ENCODE results near the gene EPB41L5.

Gene EPB41L5

GRCh38 chr2:120142528-120143219 lies 129.8 kb downstream of the EPB41L5 start:
- TF ChIP-seq FOXP2 (optimal IDR thresholded peaks at IDR 0.05; ENCODE audit: borderline replicate concordance, extremely low read depth, extremely low read length, insufficient read depth) = no peak
- no peak for TF ChIP-seq SIN3A (IDR thresholded peaks at IDR 0.05; ENCODE audit: borderline replicate concordance, insufficient read depth, low read length)
- TF ChIP-seq POLR2AphosphoS5 (IDR thresholded peaks at IDR 0.05; ENCODE audit: low read depth, low read length) = no peak
- no peak for TF ChIP-seq TAF1 (IDR thresholded peaks at IDR 0.05; ENCODE audit: borderline replicate concordance, insufficient read depth, low read length)
- TF ChIP-seq REST (IDR thresholded peaks at IDR 0.05; ENCODE audit: insufficient read depth in 1 of 2, low read depth in 2 of 2, low read length in 2 of 2) = no peak

DNA sequence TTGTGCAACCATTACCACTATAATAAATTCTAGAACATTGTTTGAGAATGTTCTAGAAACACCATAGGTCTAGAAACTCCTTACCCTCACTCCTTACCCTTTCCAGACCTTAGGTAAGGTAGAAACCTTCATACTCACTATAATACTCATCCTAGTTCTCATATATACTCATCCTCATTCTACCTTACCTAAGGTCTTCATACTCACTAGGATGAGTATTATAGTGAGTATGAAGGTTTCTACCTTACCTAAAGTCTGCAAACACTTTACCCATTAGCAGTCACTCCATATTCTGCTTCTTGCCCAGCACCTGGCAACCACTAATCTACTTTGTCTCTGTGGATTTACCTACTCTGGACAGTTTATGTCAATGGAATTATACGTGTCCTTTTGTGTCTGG lies 135.4 kb downstream of the EPB41L5 start:
- TF ChIP-seq POLR2AphosphoS5 (IDR thresholded peaks at IDR 0.05; ENCODE audit: low read depth, low read length) (no peak), SIN3A (IDR thresholded peaks at IDR 0.05; ENCODE audit: borderline replicate concordance, insufficient read depth, low read length) (no peak), TAF1 (IDR thresholded peaks at IDR 0.05; ENCODE audit: borderline replicate concordance, insufficient read depth, low read length) (no peak), REST (IDR thresholded peaks at IDR 0.05; ENCODE audit: insufficient read depth in 1 of 2, low read depth in 2 of 2, low read length in 2 of 2) (no peak)

DNA sequence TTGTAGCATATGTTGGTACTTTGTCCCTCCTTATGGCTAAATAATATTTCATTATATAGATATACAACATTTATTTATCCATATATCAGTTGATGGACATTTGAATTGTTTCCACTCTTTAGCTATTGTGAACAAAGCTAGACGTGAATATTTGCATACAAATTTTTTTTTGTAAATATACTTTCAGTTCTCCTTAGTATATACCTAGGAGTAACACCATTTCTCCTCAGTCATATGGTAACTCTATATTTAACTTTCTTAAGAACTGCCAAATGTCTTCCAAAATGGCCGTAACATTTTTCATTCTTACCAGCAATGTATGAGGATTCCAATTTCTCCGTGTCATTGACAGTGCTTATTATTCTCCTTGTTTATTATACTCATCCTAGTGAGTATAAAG lies 135.8 kb downstream of the EPB41L5 start:
- TF ChIP-seq POLR2AphosphoS5 (IDR thresholded peaks at IDR 0.05; ENCODE audit: low read depth, low read length) = no peak
- TF ChIP-seq FOXP2 (optimal IDR thresholded peaks at IDR 0.05; ENCODE audit: borderline replicate concordance, extremely low read depth, extremely low read length, insufficient read depth) = no peak
- TF ChIP-seq SIN3A (IDR thresholded peaks at IDR 0.05; ENCODE audit: borderline replicate concordance, insufficient read depth, low read length) = no peak
- TF ChIP-seq REST (IDR thresholded peaks at IDR 0.05; ENCODE audit: insufficient read depth in 1 of 2, low read depth in 2 of 2, low read length in 2 of 2) = no peak
- no peak for TF ChIP-seq TAF1 (IDR thresholded peaks at IDR 0.05; ENCODE audit: borderline replicate concordance, insufficient read depth, low read length)

DNA sequence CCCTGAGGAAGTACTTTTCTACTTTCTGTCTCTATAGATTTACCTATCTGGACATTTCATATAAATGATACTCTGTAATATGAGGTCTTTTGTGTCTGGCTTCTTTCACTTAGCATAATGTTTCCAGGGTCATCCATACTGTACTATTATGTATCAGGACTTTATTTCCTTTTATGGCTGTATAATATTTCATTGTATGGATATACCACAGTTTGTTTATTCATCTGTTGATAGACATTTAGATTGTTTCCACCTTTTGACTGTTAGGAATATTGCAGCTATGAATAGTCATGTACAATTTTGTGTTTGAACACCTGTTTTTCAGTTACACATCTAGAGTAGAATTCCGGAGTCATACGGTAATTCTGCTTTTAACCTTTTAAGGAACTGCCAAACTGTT lies 136.5 kb downstream of the EPB41L5 start:
- TF ChIP-seq TAF1 (IDR thresholded peaks at IDR 0.05; ENCODE audit: borderline replicate concordance, insufficient read depth, low read length) (no peak), POLR2AphosphoS5 (IDR thresholded peaks at IDR 0.05; ENCODE audit: low read depth, low read length) (no peak), FOXP2 (optimal IDR thresholded peaks at IDR 0.05; ENCODE audit: borderline replicate concordance, extremely low read depth, extremely low read length, insufficient read depth) (no peak), SIN3A (IDR thresholded peaks at IDR 0.05; ENCODE audit: borderline replicate concordance, insufficient read depth, low read length) (no peak)

DNA sequence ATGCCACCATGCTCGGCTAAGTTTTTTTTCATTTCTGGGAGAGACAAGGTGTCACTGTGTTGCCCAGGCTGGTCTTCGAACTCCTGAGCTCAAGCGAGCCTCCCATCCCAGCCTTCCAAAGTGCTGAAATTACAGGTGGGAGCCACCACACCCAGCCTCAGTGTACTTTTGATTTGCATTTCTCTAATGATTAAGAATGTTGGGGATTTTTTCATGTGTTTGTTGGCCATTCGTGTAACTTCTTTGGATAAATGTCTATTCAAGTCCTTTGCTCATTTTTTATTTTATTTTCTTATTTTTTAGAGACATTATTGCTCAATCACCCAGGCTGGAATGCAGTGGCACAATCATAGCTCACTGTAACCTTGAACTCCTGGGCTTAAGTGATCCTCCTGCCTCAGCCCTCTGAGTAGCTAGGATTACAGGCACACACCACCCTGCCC lies 137.2 kb downstream of the EPB41L5 start:
- no peak for TF ChIP-seq POLR2AphosphoS5 (IDR thresholded peaks at IDR 0.05; ENCODE audit: low read depth, low read length)
- no peak for TF ChIP-seq SIN3A (IDR thresholded peaks at IDR 0.05; ENCODE audit: borderline replicate concordance, insufficient read depth, low read length)
- no peak for TF ChIP-seq FOXP2 (optimal IDR thresholded peaks at IDR 0.05; ENCODE audit: borderline replicate concordance, extremely low read depth, extremely low read length, insufficient read depth)
- TF ChIP-seq REST (IDR thresholded peaks at IDR 0.05; ENCODE audit: insufficient read depth in 1 of 2, low read depth in 2 of 2, low read length in 2 of 2) = no peak
- no peak for TF ChIP-seq TAF1 (IDR thresholded peaks at IDR 0.05; ENCODE audit: borderline replicate concordance, insufficient read depth, low read length)
